Glomerular endothelial cell (primary cell): ENCODE results near the gene RANBP3. TPM values are rescaled to one million over a fixed set of nuclear protein-coding genes. Genes with fewer than 3 reads are reported as not detected.

ENCODE experiments used
- DNase-seq: peaks from one replicate; pipeline ENCODE4 v3.0.0-alpha.2; 2011; ENCODE audit warnings: low read depth, low spot score; ENCODE audit errors: extremely low read depth
- total RNA-seq: library from RNA; depleted of rRNA; stranded (reverse); fragments of >200 nt; gene quantifications from 2 replicates; pipeline ENCODE4 v1.2.3, GENCODE V29; 2015

The RANBP3 gene
- total RNA-seq, 1 donor from 2014 or later = 76.5 TPM

- no peak for DNase-seq
These were observed 24.8 kb downstream of the RANBP3 start for GRCh38 chr19:5953030-5953589.

GRCh38 chr19:5952193-5953029, 25.5 kb downstream of the RANBP3 start:
- DNase-seq = no peak

GRCh38 chr19:5951338-5951861, 26.5 kb downstream of the RANBP3 start:
- no peak for DNase-seq

- DNase-seq = no peak
These were observed 27.2 kb downstream of the RANBP3 start for GRCh38 chr19:5950741-5951140.

- DNase-seq = no peak
These were observed 28.1 kb downstream of the RANBP3 start for GRCh38 chr19:5949792-5950305.

GRCh38 chr19:5948752-5949564, 29.0 kb downstream of the RANBP3 start:
- no peak for DNase-seq

GRCh38 chr19:5947435-5947834, 30.5 kb downstream of the RANBP3 start:
- no peak for DNase-seq

GRCh38 chr19:5943623-5944022, 34.3 kb downstream of the RANBP3 start:
- no peak for DNase-seq

GRCh38 chr19:5943045-5943444, 34.9 kb downstream of the RANBP3 start:
- no peak for DNase-seq

- no peak for DNase-seq
These were observed 36.3 kb downstream of the RANBP3 start for GRCh38 chr19:5941673-5942072.

GRCh38 chr19:5940260-5941208, 37.4 kb downstream of the RANBP3 start:
- DNase-seq = no peak

GRCh38 chr19:5937550-5937949, 40.4 kb downstream of the RANBP3 start:
- DNase-seq = no peak

GRCh38 chr19:5936292-5936592, 41.7 kb downstream of the RANBP3 start:
- DNase-seq = no peak

- no peak for DNase-seq
These were observed 42.3 kb downstream of the RANBP3 start for GRCh38 chr19:5935473-5936291.

GRCh38 chr19:5934774-5935472, 43.0 kb downstream of the RANBP3 start:
- DNase-seq = no peak

- DNase-seq = no peak
These were observed 43.9 kb downstream of the RANBP3 start for GRCh38 chr19:5934069-5934401.

GRCh38 chr19:5933391-5934068, 44.4 kb downstream of the RANBP3 start:
- no peak for DNase-seq

GRCh38 chr19:5932609-5933262, 45.2 kb downstream of the RANBP3 start:
- DNase-seq = no peak
